ENCODE data around the gene TNS3. TPM values are rescaled to one million over a fixed set of nuclear protein-coding genes. Genes with fewer than 3 reads are reported as not detected.

TNS3 gene
- polyA plus RNA-seq, 1 of the 3 experiments (the other 2 are of a cell fraction) = 72.3 TPM

DNA sequence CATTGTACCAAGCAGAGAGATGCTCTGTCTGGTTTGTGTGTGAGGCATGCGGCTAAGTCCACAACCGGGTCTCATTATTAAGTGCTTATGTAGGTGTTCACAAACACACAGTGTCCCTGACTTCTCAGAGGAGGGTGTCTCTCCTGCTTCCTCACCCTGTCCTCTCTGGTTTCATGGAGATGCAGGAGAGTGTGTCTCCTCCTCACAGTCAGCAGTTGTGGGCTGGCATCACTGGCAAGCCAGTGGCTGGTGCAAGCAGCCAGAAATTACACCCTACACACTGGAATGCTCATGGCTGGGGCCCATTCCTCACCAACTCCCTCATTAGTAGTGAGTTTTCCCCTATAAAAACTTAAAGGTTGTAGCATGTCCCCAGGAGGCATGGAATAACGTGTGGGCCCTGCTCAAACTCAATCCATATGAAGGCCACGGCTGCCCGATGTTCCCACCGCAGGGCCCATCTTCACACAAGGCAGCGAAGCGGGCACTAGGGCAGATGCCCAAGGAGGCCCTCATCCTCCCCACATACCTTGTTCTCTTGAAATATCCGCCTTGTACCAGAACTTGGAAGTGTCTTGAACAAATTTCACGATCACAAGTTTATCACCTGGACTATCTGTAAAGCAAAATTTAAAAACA lies 280.1 kb downstream of the TNS3 start:
- Histone ChIP-seq H3K4me3 (ENCODE audit: low read depth in 2 of 2, low read length in 1 of 2) (no peak overlapping the region), H3K4me2 (no peak overlapping the region), H4K20me1 (ENCODE audit: insufficient read depth) (no peaks in the 10 kb centered on the region; the same call in 1 of the 2 replicates), H3K9me3 (no peaks in the 10 kb centered on the region), H3K27ac (ENCODE audit: low read depth in 2 of 2, low read length in 1 of 2) (no peak overlapping the region), H3K79me2 (ENCODE audit: insufficient read depth) (no peaks in the 10 kb centered on the region), H2AFZ (ENCODE audit: low read depth) (no peak overlapping the region), H3K36me3 (replicated peaks in 1 of 2; ENCODE audit: control insufficient read depth in 1 of 2, insufficient read depth in 2 of 2, low read length in 1 of 2) (peaks cover 17 to 74% of the 10 kb centered on the region in 2 experiments), H3K4me1 (ENCODE audit: control insufficient read depth in 1 of 2, insufficient read depth in 2 of 2, low read depth in 1 of 2, low read length in 1 of 2) (peaks cover 0 to 4% of the 10 kb centered on the region in 2 experiments; a peak in 1 of 4 replicates), H3K9me2 (no peaks in the 10 kb centered on the region), H3K27me3 (ENCODE audit: insufficient read depth) (no peaks in the 10 kb centered on the region), H3K9ac (no peak overlapping the region), H3F3A (replicated peaks; ENCODE audit: insufficient read depth) (no peaks in the 10 kb centered on the region)
- ChIA-PET CTCF (interaction anchor here (1.0 kb wide), 1 partner anchor 35 kb away, joined by 3 read pairs; no protein-coding TSS in a partner anchor), POLR2A (no interaction called here)
- WGBS (ENCODE audit: low lambda C conversion rate) = 95% methylated on average over 10 of the region's 10 CpGs
- TF ChIP-seq NFIC (IDR thresholded peaks at IDR 0.05; ENCODE audit: borderline replicate concordance) (no peak), RFX5 (IDR thresholded peaks at IDR 0.05; ENCODE audit: low read length) (no peak), GATA2 (CRISPR knock-in tag; IDR thresholded peaks at IDR 0.05) (no peak), TEAD4 (IDR thresholded peaks at IDR 0.05; ENCODE audit: borderline replicate concordance, insufficient read depth) (no peak), JUND (IDR thresholded peaks at IDR 0.05) (no peak), CHD2 (IDR thresholded peaks at IDR 0.05; ENCODE audit: low read length, partially characterized antibody) (no peak), RAD21 (IDR thresholded peaks at IDR 0.05; ENCODE audit: low read length) (no peak)
- TF ChIP-seq, protein P1, sequence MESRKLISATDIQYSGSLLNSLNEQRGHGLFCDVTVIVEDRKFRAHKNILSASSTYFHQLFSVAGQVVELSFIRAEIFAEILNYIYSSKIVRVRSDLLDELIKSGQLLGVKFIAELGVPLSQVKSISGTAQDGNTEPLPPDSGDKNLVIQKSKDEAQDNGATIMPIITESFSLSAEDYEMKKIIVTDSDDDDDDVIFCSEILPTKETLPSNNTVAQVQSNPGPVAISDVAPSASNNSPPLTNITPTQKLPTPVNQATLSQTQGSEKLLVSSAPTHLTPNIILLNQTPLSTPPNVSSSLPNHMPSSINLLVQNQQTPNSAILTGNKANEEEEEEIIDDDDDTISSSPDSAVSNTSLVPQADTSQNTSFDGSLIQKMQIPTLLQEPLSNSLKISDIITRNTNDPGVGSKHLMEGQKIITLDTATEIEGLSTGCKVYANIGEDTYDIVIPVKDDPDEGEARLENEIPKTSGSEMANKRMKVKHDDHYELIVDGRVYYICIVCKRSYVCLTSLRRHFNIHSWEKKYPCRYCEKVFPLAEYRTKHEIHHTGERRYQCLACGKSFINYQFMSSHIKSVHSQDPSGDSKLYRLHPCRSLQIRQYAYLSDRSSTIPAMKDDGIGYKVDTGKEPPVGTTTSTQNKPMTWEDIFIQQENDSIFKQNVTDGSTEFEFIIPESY (IDR thresholded peaks at IDR 0.05; ENCODE audit: borderline replicate concordance, low read depth) = no peak
- TF ChIP-seq, protein P2, sequence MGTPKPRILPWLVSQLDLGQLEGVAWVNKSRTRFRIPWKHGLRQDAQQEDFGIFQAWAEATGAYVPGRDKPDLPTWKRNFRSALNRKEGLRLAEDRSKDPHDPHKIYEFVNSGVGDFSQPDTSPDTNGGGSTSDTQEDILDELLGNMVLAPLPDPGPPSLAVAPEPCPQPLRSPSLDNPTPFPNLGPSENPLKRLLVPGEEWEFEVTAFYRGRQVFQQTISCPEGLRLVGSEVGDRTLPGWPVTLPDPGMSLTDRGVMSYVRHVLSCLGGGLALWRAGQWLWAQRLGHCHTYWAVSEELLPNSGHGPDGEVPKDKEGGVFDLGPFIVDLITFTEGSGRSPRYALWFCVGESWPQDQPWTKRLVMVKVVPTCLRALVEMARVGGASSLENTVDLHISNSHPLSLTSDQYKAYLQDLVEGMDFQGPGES (IDR thresholded peaks at IDR 0.05; ENCODE audit: low read depth, low read length) = no peak
- DNase-seq = no peak

DNA sequence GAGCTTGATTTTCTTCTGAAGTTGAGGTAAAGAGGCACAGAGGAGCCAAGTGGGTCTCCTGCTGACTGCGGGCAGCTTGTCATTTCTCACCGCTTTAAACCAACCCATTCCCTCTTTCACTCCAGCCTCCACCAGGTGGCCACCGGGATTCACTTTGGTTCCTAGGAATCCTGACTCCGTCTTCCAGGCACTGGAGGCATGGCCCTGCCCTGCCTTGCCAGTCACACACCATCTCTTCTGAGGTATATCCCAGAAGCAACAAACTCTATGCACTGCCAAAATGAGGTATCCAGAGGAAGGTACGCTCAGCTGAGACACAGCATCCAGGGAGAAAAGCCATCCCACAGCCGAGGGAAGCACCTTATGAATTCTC lies 280.8 kb downstream of the TNS3 start:
- peaks cover 0 to 4% of the 10 kb centered on the region in 2 experiments; a peak in 1 of 4 replicates for H3K4me1 ChIP-seq (ENCODE audit: control insufficient read depth in 1 of 2, insufficient read depth in 2 of 2, low read depth in 1 of 2, low read length in 1 of 2)
- no peaks in the 10 kb centered on the region for H3F3A ChIP-seq (replicated peaks; ENCODE audit: insufficient read depth)
- no peak overlapping the region for H3K4me2 ChIP-seq
- no peak overlapping the region for H3K27ac ChIP-seq (ENCODE audit: low read depth in 2 of 2, low read length in 1 of 2)
- no peaks in the 10 kb centered on the region; the same call in 1 of the 2 replicates for H4K20me1 ChIP-seq (ENCODE audit: insufficient read depth)
- POLR2A ChIA-PET = no interaction called here
- WGBS (ENCODE audit: low lambda C conversion rate) = 96% methylated on average over 6 of the region's 6 CpGs
- no peak overlapping the region for H3K4me3 ChIP-seq (ENCODE audit: low read depth in 2 of 2, low read length in 1 of 2)
- CTCF ChIA-PET = interaction anchor here (0.6 to 1.6 kb wide), 3 partner anchors 35 to 443 kb away, joined by 3 to 4 read pairs (median 3); no protein-coding TSS in a partner anchor
- no peaks in the 10 kb centered on the region for H3K9me2 ChIP-seq
- peaks cover 24 to 80% of the 10 kb centered on the region in 2 experiments for H3K36me3 ChIP-seq (replicated peaks in 1 of 2; ENCODE audit: control insufficient read depth in 1 of 2, insufficient read depth in 2 of 2, low read length in 1 of 2)
- no peak overlapping the region for H2AFZ ChIP-seq (ENCODE audit: low read depth)
- H3K9ac ChIP-seq = no peak overlapping the region
- no peak for DNase-seq
- no peaks in the 10 kb centered on the region for H3K79me2 ChIP-seq (ENCODE audit: insufficient read depth)
- TF ChIP-seq GABPA (IDR thresholded peaks at IDR 0.05; ENCODE audit: low read depth) = no peak
- no peak for TF ChIP-seq MEF2A (IDR thresholded peaks at IDR 0.05; ENCODE audit: borderline replicate concordance, low read depth)
- TF ChIP-seq, protein P3, sequence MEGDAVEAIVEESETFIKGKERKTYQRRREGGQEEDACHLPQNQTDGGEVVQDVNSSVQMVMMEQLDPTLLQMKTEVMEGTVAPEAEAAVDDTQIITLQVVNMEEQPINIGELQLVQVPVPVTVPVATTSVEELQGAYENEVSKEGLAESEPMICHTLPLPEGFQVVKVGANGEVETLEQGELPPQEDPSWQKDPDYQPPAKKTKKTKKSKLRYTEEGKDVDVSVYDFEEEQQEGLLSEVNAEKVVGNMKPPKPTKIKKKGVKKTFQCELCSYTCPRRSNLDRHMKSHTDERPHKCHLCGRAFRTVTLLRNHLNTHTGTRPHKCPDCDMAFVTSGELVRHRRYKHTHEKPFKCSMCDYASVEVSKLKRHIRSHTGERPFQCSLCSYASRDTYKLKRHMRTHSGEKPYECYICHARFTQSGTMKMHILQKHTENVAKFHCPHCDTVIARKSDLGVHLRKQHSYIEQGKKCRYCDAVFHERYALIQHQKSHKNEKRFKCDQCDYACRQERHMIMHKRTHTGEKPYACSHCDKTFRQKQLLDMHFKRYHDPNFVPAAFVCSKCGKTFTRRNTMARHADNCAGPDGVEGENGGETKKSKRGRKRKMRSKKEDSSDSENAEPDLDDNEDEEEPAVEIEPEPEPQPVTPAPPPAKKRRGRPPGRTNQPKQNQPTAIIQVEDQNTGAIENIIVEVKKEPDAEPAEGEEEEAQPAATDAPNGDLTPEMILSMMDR (IDR thresholded peaks at IDR 0.05) = 0 out of 2 replicates have a peak, but pooled peaks have one; percentile 12
- no peak for TF ChIP-seq SMC3 (IDR thresholded peaks at IDR 0.05; ENCODE audit: low read depth, low read length)
- H3K27me3 ChIP-seq (ENCODE audit: insufficient read depth) = no peaks in the 10 kb centered on the region
- H3K9me3 ChIP-seq = no peaks in the 10 kb centered on the region

Data from SK-N-SH (cell line).